ENCODE measurements around the gene FGFR1OP2.
"Not testable (repeated sequence)": the region's sequence is repeated elsewhere in the genome, so short reads cannot be mapped to it uniquely, and the experiment has no call there.

FGFR1OP2 gene

GRCh38 chr12:26937863-26938700 lies at the start of gene FGFR1OP2, which contains the start of gene INTS13:
Gene FGFR1OP2 (plus strand): TSS chr12:26938470. CDS start chr12:26954159, 15,689 bp downstream.
Gene INTS13 (minus strand): TSS chr12:26937981. CDS start chr12:26936803, 1,178 bp downstream.
- peak; percentile 97 for DNase-seq

- DNase-seq, result no peak
These were observed 47.5 kb upstream of the FGFR1OP2 start for GRCh38 chr12:26890784-26891183.

GRCh38 chr12:26891704-26892103 lies 46.6 kb upstream of the FGFR1OP2 start:
- DNase-seq, result no peak

GRCh38 chr12:26895672-26896071 lies 42.6 kb upstream of the FGFR1OP2 start:
- DNase-seq, result no peak

GRCh38 chr12:26896913-26897312 lies 41.4 kb upstream of the FGFR1OP2 start:
- DNase-seq, result no peak

- DNase-seq, result not testable (repeated sequence)
These were observed 34.9 kb upstream of the FGFR1OP2 start for GRCh38 chr12:26903396-26903795.

- no peak for DNase-seq
These were observed 32.2 kb upstream of the FGFR1OP2 start for GRCh38 chr12:26906024-26906423.

GRCh38 chr12:26906704-26907103 lies 31.6 kb upstream of the FGFR1OP2 start:
- peak; percentile 71 for DNase-seq

GRCh38 chr12:26918321-26919215 lies 19.7 kb upstream of the FGFR1OP2 start:
- DNase-seq, result no peak

- DNase-seq, result no peak
These were observed 19.1 kb upstream of the FGFR1OP2 start for GRCh38 chr12:26919216-26919555.

- no peak for DNase-seq
These were observed 16.4 kb upstream of the FGFR1OP2 start for GRCh38 chr12:26921886-26922285.

GRCh38 chr12:26928661-26929060 lies 9.6 kb upstream of the FGFR1OP2 start:
- no peak for DNase-seq

GRCh38 chr12:26929590-26929989 lies 8.7 kb upstream of the FGFR1OP2 start:
- no peak for DNase-seq

GRCh38 chr12:26935636-26936378 lies 2.5 kb upstream of the FGFR1OP2 start:
- DNase-seq, result no peak

- no peak for DNase-seq
These were observed 1.5 kb upstream of the FGFR1OP2 start for GRCh38 chr12:26936559-26937442.

GRCh38 chr12:26937443-26937862 lies 817 bp upstream of the FGFR1OP2 start:
- no peak for DNase-seq

GRCh38 chr12:26938701-26939062 lies 412 bp downstream of the FGFR1OP2 start:
- DNase-seq, result peak; percentile 26

GRCh38 chr12:26939192-26939832 lies 1.0 kb downstream of the FGFR1OP2 start:
- DNase-seq, result no peak

- no peak for DNase-seq
These were observed 1.7 kb downstream of the FGFR1OP2 start for GRCh38 chr12:26939953-26940352.

GRCh38 chr12:26940516-26941214 lies 2.4 kb downstream of the FGFR1OP2 start:
- no peak for DNase-seq

GRCh38 chr12:26941215-26941594 lies 2.9 kb downstream of the FGFR1OP2 start:
- DNase-seq, result no peak

All from NCI-H2171 (cell line).